CD4-positive, alpha-beta T cell treated with Interleukin-21 for 1 hour (primary cell): ENCODE data around the gene DHX40.
"Not testable (repeated sequence)": the region's sequence is repeated elsewhere in the genome, so short reads cannot be mapped to it uniquely, and the experiment has no call there.

ENCODE experiments used
- DNase-seq: peaks from one replicate; pipeline ENCODE4 v3.0.0-alpha.2; 2020

Gene DHX40

GRCh38 chr17:59565171-59565958, at the start of gene DHX40:
Gene DHX40 (plus strand): TSS chr17:59565610. CDS start chr17:59565672, 62 bp downstream.
- DNase-seq = peak; percentile 95

- DNase-seq = no peak
Observed at GRCh38 chr17:59516451-59516850, 49.0 kb upstream of the DHX40 start.

- no peak for DNase-seq
Observed at GRCh38 chr17:59519132-59519531, 46.3 kb upstream of the DHX40 start.

- no peak for DNase-seq
Observed at GRCh38 chr17:59520251-59520650, 45.2 kb upstream of the DHX40 start.

- DNase-seq = peak; percentile 57
Observed at GRCh38 chr17:59521465-59522126, 43.8 kb upstream of the DHX40 start.

- not testable (repeated sequence) for DNase-seq
Observed at GRCh38 chr17:59524930-59525329, 40.5 kb upstream of the DHX40 start.

GRCh38 chr17:59525668-59526067, 39.7 kb upstream of the DHX40 start:
- DNase-seq = no peak

GRCh38 chr17:59526451-59526850, 39.0 kb upstream of the DHX40 start:
- DNase-seq = no peak

GRCh38 chr17:59527325-59527917, 38.0 kb upstream of the DHX40 start:
- no peak for DNase-seq

GRCh38 chr17:59527931-59528330, 37.5 kb upstream of the DHX40 start:
- no peak for DNase-seq

GRCh38 chr17:59530531-59530930, 34.9 kb upstream of the DHX40 start:
- no peak for DNase-seq

GRCh38 chr17:59533694-59534093, 31.7 kb upstream of the DHX40 start:
- DNase-seq = no peak

GRCh38 chr17:59534583-59534982, 30.8 kb upstream of the DHX40 start:
- peak; percentile 3 for DNase-seq

- DNase-seq = no peak
Observed at GRCh38 chr17:59538195-59538909, 27.1 kb upstream of the DHX40 start.

- no peak for DNase-seq
Observed at GRCh38 chr17:59542960-59543635, 22.3 kb upstream of the DHX40 start.

GRCh38 chr17:59545942-59546341, 19.5 kb upstream of the DHX40 start:
- DNase-seq = no peak

GRCh38 chr17:59547131-59547915, 18.1 kb upstream of the DHX40 start:
- DNase-seq = no peak

GRCh38 chr17:59548985-59549384, 16.4 kb upstream of the DHX40 start:
- DNase-seq = not testable (repeated sequence)

- no peak for DNase-seq
Observed at GRCh38 chr17:59550703-59551102, 14.7 kb upstream of the DHX40 start.

GRCh38 chr17:59558039-59558438, 7.4 kb upstream of the DHX40 start:
- no peak for DNase-seq

GRCh38 chr17:59558953-59559352, 6.5 kb upstream of the DHX40 start:
- DNase-seq = no peak

GRCh38 chr17:59561042-59561441, 4.4 kb upstream of the DHX40 start:
- peak; percentile 17 for DNase-seq
